HepG2 (cell line): ENCODE results near the gene RNPS1. TPM values are rescaled to one million over a fixed set of nuclear protein-coding genes. Genes with fewer than 3 reads are reported as not detected.

Source experiments
- CREBL2 ChIP-seq: sonication (generic); formaldehyde crosslinking; IDR thresholded peaks from 2 replicates; pipeline ENCODE4 v1.8.1; 2023; ENCODE audit warnings: missing genetic modification reagents, mild to moderate bottlenecking, borderline replicate concordance
- DNMT3B ChIP-seq: conservative IDR thresholded peaks from 2 replicates; pipeline ENCODE4 v1.6.1; 2016; ENCODE audit warnings: missing biosample characterization, control low read depth
- EEA1 ChIP-seq: sonication (generic); formaldehyde crosslinking; IDR thresholded peaks from 2 replicates; pipeline ENCODE4 v1.5.1; 2020; ENCODE audit warnings: mild to moderate bottlenecking, missing genetic modification reagents, borderline replicate concordance
- GABPB1 ChIP-seq: IDR thresholded peaks from 2 replicates; pipeline ENCODE4 v1.6.1; 2016; ENCODE audit warnings: mild to moderate bottlenecking, missing genetic modification reagents, moderate library complexity, missing compliant biosample characterization
- GFI1 ChIP-seq: sonication (generic); formaldehyde crosslinking; IDR thresholded peaks from 2 replicates; pipeline ENCODE4 v1.5.0; 2020; ENCODE audit warnings: missing genetic modification reagents, mild to moderate bottlenecking, borderline replicate concordance
- GRHL1 ChIP-seq: sonication (generic); formaldehyde crosslinking; conservative IDR thresholded peaks from 2 replicates; pipeline ENCODE4 v1.8.0; 2022; ENCODE audit warnings: missing genetic modification reagents
- KLF9 ChIP-seq: IDR thresholded peaks from 2 replicates; pipeline ENCODE4 v1.6.1; 2016; ENCODE audit warnings: low read depth
- MBD4 ChIP-seq: IDR thresholded peaks from 2 replicates; pipeline ENCODE4 v1.6.1; 2012; ENCODE audit warnings: low read length, inconsistent platforms, borderline replicate concordance
- MED1 ChIP-seq: sonication (generic); formaldehyde crosslinking; IDR thresholded peaks from 2 replicates; pipeline ENCODE4 v1.4.0; 2020; ENCODE audit warnings: missing genetic modification reagents
- NCOA2 ChIP-seq: sonication (generic); formaldehyde crosslinking; IDR thresholded peaks from 2 replicates; pipeline ENCODE4 v1.8.0; 2022; ENCODE audit warnings: inconsistent platforms
- ONECUT2 ChIP-seq: sonication (generic); formaldehyde crosslinking; IDR thresholded peaks from 2 replicates; pipeline ENCODE4 v1.4.0; 2020; ENCODE audit warnings: missing genetic modification reagents
- PAXIP1 ChIP-seq: sonication (generic); formaldehyde crosslinking; conservative IDR thresholded peaks from 2 replicates; pipeline ENCODE4 v1.4.0; 2020; ENCODE audit warnings: mild to moderate bottlenecking, missing genetic modification reagents, moderate library complexity
- RXRA ChIP-seq: sonication (generic); formaldehyde crosslinking; IDR thresholded peaks from 2 replicates; pipeline ENCODE4 v1.5.1; 2020; ENCODE audit warnings: missing genetic modification reagents
- SALL1 ChIP-seq: sonication (generic); formaldehyde crosslinking; IDR thresholded peaks from 2 replicates; pipeline ENCODE4 v1.8.0; 2022; ENCODE audit warnings: mild to moderate bottlenecking, missing genetic modification reagents
- TCF12 ChIP-seq, 2 experiments: fragments of 450-650 bp in 1 of 2; sonication (generic) in 1 of 2; formaldehyde crosslinking in 1 of 2; IDR thresholded peaks; 2 replicates each; pipeline versions ENCODE4 v1.6.1 to v1.8.0; 2017 to 2022; ENCODE audit warnings: antibody characterized with exemption in 1 of 2, mild to moderate bottlenecking in 1 of 2, missing genetic modification reagents in 1 of 2, moderate library complexity in 1 of 2
- ZNF207 ChIP-seq: fragments of 450-650 bp; IDR thresholded peaks from 2 replicates; pipeline ENCODE4 v1.6.1; 2016; ENCODE audit warnings: antibody characterized with exemption, borderline replicate concordance
- ZNF282 ChIP-seq: fragments of 450-650 bp; IDR thresholded peaks from 2 replicates; pipeline ENCODE4 v1.6.1; 2018; ENCODE audit not compliant: partially characterized antibody
- ZNF574 ChIP-seq: sonication (generic); formaldehyde crosslinking; IDR thresholded peaks from 2 replicates; pipeline ENCODE4 v1.4.0; 2020; ENCODE audit warnings: missing genetic modification reagents
- ZUFSP ChIP-seq: sonication (generic); formaldehyde crosslinking; IDR thresholded peaks from 2 replicates; pipeline ENCODE4 v1.9.0; 2021; ENCODE audit warnings: missing genetic modification reagents, mild to moderate bottlenecking, borderline replicate concordance
- polyA plus RNA-seq, 8 experiments: library from polyadenylated mRNA; depleted of rRNA in 3 of 8; stranded (reverse) in 7 of 8; unstranded in 1 of 8; fragments of >200 nt; fragmentation: Illumina TruSeq in 4 of 8; extraction: Trizol in 4 of 8; gene quantifications; 2 replicates each; pipeline versions ENCODE4 v1.2.1 to v1.2.3, GENCODE V29; 2011 to 2016; ENCODE audit warnings: low read depth in 4 of 8, missing spikeins in 1 of 8, mixed read lengths in 1 of 8; ENCODE audit not compliant: insufficient read depth in 1 of 8
- total RNA-seq, 5 experiments: library from RNA; depleted of rRNA; stranded (reverse); fragments of >200 nt; fragmentation: Illumina TruSeq; extraction: Trizol; gene quantifications; 2 replicates each; pipeline ENCODE4 v1.2.3, GENCODE V29; 2016; ENCODE audit warnings: low read depth in 1 of 5

The RNPS1 gene
- total and polyA plus RNA-seq, 2 of the 13 experiments (the other 11 are each of a cell fraction or from before 2014, with no cell fraction given): 126 to 133 TPM

- TF ChIP-seq EEA1 (CRISPR knock-in tag) (no peak), GFI1 (CRISPR knock-in tag) (peak; percentile 51; the same call in 1 of the 2 replicates), RXRA (CRISPR knock-in tag) (peak; percentile 64; the same call in 1 of the 2 replicates), SALL1 (peak; percentile 86), ZNF282 (no peak), DNMT3B (CRISPR knock-in tag) (no peak), TCF12 (IDR thresholded peaks at IDR 0.05) (no peak), TCF12 (CRISPR knock-in tag; IDR thresholded peaks at IDR 0.05) (peak; percentile 68; the same call in 1 of the 2 replicates), CREBL2 (CRISPR knock-in tag) (peak; percentile 63; the same call in 1 of the 2 replicates), ONECUT2 (CRISPR knock-in tag) (no peak), PAXIP1 (CRISPR knock-in tag) (peak; percentile 72; the same call in 1 of the 2 replicates), ZNF574 (CRISPR knock-in tag) (peak; percentile 90), KLF9 (CRISPR knock-in tag) (no peak; the same call in 1 of the 2 replicates), MBD4 (no peak), GRHL1 (no peak), NCOA2 (CRISPR knock-in tag) (no peak; the same call in 1 of the 2 replicates), ZUFSP (CRISPR knock-in tag) (no peak), GABPB1 (CRISPR knock-in tag) (peak; percentile 93), MED1 (CRISPR knock-in tag) (peak; percentile 56), ZNF207 (no peak)
Observed at GRCh38 chr16:2223221-2223941, 44.5 kb downstream of the RNPS1 start, which contains the start of gene E4F1 (continued).
